ENCODE results near the gene NFKB2.

NFKB2 gene

DNA sequence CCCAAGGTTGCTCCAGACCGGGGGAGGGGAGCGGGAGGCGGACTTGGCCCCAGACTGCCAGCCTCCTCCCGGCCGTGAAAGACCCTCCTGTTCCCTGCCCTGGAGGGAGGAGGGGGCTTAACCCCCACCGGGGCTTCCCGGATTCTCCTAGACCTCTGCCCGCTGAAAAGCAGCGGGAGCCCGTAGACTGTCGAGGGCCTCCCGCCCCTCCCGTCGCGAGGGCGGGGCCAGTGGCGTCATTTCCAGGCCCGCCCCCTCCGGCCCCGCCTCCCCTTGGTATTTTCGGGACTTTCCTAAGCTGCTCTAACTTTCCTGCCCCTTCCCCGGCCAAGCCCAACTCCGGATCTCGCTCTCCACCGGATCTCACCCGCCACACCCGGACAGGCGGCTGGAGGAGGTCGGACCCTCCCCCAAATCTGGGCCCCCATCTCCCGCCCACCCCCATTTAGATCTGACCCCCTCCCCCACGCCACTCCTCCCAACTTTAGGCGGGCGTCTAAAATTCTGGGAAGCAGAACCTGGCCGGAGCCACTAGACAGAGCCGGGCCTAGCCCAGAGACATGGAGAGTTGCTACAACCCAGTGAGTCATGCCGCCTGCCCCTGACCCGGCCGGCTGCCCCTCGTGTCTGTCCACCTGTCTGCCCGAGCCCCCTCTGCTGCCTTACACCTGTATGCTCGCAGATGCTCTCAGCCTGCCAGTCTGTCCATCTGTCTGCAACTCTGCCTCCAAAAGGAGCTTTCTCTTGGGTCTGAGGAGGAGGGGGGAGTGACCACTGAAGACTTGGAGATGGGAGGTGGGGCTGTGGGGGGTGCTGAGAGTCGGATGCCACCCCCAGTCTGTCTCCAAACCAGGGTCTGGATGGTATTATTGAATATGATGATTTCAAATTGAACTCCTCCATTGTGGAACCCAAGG lies at the start of gene NFKB2:
NFKB2 (plus strand) TSS at position 306 of the 917 bp plus-strand sequence; CDS start at position 561, 255 bp downstream.
- peak; percentile 18 to 78 for DNase-seq

- DNase-seq, result peak; percentile 17 to 57
Observed at GRCh38 chr10:102347236-102347828, 48.2 kb upstream of the NFKB2 start.

DNA sequence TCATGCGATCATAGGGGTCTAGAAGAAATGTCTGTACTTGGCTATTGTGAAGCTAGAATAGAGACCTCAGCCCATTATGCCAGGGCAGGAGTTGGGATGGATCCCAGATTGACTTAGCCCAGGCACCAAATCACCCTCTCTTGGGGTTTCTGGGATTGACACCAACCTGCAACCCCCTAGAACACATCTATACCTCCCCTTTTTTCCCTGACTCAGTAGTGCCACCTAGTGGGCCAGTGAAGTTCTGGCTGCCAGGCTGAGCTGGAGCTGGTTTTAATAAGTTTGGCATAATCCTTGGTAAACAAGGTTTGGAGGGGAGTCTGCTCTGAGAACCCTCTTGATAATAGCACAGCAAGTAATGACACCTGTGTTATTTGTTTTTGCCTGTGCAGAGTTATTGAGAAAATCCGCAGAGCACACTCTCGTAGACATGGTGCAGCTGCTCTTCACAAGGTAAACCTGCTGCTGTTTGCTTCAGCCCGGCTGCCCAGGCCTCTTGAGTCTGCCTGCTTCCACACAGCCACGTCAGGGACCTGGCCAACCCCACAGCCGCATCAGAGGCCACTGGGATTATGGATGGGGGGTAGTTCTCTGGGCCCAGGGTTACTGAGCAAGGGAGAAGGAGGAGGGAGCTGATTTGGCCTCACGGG lies 43.3 kb upstream of the NFKB2 start:
- DNase-seq, result peak; percentile 3 to 69

DNA sequence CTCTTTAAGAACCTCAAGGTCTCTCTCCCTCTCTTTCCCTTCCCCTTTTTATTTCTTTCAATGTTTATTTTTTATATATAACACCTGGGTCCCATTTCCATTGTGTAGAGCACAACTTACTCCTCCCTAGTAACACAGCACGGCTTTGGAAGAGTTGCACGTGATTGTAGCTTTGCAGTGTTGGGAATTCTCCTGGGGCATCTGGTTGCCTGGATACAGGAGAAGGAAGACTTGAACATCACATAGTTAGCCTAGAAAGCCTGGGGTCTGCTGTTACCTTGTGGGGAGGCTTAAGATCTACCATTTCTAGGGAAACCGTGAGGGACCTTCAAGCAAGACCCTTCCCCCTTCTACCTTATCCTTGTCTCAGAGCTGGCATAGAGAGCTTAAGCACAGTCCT lies 41.1 kb upstream of the NFKB2 start:
- DNase-seq, result no peak

DNA sequence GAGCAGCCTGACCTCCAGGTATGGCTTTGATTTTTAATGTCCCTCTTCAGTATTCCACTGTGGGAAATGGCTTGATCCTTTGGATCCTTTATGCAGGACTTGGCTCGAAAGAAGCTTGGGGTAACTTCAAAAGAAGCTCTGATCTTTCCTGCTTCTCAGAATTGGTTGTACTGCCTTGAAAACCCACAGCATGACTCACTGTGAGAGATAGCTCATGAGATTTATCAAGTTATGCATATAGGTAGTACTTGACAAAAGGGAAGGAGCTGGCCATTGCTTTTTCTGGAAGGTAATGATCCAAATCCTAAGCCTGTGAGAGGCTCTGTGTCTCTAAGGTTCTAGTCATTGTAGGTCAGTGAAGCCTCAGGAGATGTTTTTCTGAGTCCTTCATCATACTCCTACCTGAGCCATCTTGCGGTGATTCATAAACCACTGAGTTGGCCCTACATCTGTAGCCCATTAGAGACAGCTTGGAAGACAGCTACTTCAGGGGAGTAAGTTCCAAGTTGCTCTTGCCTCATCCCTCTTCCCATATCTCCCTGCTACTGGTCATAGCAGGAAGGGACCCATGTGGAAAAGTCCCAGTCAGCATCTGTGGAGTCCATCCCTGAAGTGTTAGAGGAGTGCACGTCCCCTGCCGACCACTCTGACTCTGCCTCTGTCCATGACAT lies 36.7 kb upstream of the NFKB2 start:
- DNase-seq, result no peak

DNA sequence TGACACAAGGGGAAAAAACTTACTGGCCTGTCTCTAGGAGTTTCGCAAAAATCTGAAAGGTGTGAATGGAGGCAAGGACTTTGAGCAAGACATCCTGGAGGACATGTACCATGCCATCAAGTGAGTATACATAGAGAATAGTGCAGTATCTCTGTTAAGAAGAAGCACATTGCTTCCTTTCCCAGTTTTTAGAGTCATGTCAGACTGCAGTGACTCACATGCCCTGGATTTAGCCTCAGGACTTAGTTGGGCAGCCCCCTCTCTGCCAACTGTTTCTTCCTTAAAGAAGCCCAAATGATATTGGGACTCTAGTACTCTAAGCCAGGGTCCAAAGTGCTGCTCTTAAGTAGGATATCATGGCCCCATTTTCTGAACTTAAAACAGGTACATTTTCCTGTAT lies 28.1 kb upstream of the NFKB2 start:
- no peak for DNase-seq

DNA sequence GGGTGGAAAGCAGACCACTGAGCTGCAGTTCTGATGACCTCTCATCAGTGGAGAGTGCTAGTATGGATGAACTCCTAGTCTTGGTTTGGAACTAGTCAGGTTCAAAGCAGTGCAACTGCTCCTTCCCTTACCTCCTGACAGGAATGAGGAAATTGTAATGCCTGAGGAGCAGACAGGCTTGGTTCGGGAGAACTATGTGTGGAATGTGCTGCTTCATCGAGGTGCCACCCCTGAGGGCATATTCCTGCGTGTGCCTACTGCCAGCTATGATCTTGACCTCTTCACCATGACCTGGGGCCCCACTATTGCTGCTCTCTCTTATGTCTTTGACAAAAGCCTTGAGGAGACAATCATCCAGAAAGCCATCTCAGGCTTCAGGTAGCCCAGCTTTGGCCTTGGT lies 27.4 kb upstream of the NFKB2 start:
- no peak for DNase-seq

DNA sequence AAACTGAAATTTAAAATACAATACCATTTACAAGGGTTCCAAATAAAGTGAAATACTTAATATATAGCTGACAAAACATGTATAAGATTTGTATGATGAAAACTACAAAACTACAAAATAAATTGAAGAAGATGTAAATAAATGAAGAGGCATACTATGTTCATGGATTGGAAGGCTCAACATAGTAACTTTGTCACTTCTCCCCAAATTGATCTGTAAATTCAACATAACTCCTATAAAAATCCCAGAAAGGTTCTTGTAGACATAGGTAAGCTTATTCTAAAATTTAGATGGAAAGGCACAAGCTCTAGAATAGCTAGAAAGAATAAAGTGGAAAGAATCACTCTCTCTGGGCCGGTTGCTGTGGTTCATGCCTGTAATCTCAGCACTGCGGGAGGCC lies 24.2 kb upstream of the NFKB2 start:
- DNase-seq, result no peak

DNA sequence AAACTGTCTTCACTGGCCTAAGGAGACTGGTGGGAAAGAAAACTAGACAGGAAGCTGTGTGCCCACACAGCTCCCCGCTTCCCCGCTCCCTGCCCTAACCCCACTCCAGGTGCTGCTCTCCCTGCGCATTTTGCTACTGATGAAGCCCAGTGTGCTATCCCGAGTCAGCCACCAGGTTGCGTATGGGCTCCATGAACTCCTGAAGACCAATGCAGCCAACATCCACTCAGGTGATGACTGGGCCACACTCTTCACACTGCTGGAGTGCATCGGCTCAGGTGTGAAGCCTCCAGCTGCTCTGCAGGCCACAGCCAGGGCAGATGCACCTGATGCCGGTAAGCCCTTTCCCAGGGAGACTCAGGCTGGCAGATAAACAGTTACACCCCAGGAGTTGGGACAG lies 20.3 kb upstream of the NFKB2 start:
- no peak for DNase-seq

DNA sequence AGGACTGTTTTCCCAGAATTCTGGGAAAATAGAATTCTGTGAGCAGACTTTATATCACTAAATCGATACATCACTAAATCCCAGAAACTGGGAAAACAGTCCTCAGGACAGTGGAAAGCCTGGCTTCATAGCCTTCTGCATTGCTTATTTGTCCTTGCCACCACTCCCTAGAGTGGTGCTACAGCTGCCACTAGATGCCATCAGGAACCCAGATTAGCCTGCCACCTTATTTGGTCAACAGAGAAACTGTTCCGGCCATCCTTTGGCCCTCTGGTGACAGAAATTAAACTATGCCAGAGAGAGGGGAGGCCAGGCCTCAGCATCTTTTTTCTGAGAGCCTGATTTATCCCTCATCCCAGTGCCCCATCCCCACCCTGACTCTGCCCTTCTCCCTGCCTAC lies 19.6 kb upstream of the NFKB2 start:
- DNase-seq, result no peak

- DNase-seq, result no peak
Observed at GRCh38 chr10:102376901-102377300, 18.6 kb upstream of the NFKB2 start.

DNA sequence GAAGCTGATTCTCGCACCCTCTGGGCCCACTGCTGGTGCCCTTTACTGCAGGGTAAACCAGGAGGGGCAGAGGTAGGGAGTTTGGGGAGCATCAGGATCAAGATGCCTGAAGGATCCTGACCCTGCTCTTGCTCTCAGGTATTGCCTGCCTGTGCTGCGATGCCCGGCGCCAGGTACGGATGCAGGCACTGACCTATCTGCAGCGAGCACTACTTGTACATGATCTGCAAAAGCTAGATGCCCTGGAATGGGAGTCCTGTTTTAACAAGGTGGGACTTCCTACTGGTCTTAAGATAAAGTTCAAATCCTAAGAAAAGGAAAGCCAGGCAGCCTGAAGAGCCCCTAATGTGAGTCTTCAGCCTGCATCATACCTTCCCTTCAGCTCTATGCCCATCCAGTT lies 16.1 kb upstream of the NFKB2 start:
- DNase-seq, result no peak

DNA sequence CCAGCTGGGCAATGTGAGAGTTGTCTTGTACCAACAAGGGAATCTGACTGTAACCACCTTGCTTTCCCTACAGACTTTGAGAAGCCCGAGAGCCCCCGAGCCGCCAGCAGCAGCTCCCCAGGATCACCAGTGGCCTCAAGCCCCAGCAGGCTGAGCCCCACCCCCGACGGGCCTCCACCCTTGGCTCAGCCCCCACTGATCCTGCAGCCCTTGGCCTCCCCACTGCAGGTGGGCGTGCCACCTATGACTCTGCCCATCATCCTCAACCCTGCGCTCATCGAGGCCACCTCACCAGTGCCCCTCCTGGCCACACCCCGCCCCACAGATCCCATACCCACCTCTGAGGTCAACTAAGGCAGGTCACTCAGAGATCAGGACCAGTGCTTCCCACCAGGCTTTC lies 13.5 kb upstream of the NFKB2 start:
- DNase-seq, result no peak

DNA sequence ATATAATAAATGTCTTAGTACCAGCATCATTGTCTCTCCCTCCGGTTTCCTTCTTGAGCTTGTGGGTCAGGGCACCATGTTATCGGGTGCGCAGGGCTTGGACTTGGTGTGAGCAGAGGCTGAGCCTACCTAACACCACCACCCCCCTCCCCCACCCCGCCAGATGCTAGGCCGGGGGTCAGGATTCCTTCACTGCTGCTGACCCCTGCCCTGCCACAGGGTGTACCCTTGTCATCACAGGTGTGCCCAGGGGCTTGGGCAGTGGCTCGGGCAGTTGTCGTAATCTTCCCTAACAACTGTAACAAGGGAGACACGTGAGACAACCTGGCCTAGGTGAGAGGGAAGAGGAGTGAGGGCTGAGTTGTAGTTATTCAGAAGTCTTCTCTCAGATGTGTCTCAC lies 12.6 kb upstream of the NFKB2 start:
- DNase-seq, result no peak

DNA sequence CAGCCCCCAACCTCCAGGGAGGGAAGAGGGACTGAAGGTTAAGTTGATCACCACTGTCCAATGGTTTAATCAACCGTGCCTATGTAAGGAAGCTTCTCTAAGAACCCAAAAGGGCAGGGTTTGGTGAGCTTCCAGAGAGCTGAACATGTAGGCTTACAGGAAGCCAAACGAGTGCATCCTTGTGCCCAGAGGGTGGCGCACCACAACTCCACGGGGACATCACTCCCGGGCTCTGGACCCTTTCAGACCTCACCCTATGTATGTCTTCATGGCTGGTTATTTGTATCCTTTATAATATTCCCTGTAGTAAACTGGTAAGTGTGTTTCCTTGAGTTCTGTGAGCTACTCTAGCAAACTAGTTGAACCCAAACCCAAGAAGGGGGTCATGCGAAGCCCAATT lies 11.5 kb upstream of the NFKB2 start:
- DNase-seq, result no peak

DNA sequence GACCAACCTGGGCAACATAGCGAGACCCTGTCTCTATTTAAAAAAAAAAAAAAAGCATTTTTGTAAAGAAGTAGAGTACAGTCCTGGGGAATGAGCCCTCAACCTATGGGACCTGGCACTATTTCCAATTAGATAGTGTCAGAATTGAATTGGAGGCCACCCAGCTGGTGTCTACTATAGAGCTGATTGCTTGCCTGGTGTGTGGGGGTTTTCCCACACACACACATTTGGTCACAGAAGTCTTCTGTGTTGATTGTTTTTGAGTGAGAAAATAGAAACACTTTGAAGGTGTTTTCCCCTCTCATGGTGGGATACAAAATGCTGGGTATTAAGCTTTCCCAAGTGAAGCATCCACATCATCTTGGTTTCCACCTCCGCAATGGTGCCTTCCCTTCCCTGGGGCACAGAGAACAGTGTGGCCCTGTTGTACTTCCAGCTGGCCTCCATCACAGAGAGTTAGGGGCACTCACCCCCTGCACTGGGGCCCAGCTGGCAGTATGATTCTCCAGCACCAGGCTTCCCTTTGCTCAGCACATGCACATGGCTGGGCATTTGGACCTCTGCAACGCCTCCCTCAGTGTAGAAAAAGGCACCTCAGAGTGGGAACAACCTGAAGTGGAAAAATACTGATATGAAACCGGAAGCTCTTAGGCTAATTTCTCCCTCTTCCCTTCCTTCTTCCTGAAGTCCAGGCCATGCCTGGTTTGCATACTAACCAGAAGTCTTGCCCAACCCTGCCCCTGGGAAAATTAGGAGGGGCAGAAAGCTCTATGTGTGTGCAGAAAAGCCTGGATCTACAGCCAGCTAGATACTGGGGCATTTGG lies 10.7 kb upstream of the NFKB2 start:
- DNase-seq, result peak in 1 of 2 experiments; percentile 50

DNA sequence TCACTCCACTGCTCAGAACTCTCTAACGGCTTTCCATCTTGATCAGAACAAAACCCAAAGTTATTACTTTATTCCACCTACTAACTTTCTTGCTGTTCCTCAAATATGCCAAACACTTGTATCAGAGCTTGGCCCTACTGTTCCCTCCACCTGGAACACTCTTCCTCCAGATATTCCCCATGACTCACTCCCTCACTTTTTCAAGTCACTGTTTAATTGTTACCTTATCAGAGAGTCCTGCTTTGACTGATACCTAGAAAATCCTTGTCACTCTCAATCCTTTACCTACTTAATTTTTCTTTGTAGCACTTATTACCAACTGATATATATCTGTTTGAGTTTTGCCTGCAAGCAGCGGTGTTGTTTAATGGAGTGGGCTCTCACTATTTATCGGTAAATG lies 5.6 kb upstream of the NFKB2 start:
- DNase-seq, result no peak

- DNase-seq, result no peak
Observed at GRCh38 chr10:102392306-102392705, 3.2 kb upstream of the NFKB2 start.

DNA sequence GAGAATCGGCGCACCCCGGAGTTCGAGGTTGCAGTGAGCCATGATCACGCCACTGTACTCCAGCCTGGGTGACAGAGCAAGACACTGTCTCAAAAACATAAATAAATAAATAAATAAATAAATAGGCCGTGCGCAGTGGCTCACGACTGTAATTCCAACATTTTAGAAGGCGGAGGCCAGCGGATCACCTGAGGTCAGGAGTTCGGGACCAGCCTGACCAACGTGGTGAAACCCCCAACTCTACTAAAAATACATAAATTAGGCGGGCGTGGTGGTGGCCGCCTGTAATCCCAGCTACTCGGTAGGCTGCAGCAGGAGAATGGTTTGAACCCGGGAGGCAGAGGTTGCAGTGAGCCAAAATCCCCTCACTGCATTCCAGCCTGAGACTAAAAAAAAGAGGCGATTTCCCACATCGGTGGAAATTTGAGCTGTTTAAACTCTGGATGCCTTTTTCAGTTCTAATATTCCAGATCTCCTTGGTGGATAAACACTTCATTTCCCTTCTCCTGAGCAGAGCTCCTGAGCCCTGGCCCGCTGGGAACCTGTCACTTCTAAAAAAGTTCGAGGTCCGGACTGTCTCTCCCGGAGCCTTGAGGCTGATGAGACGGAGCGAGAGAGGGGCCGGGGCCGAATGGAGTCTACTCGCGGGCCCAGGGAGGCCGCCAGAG lies 2.0 kb upstream of the NFKB2 start:
- no peak for DNase-seq

- peak; percentile 53 to 74 for DNase-seq
Observed at GRCh38 chr10:102394079-102394800, 1.3 kb upstream of the NFKB2 start.

- peak; percentile 53 to 63 for DNase-seq
Observed at GRCh38 chr10:102394801-102395399, 605 bp upstream of the NFKB2 start.

Measured in NCI-H526 (cell line).